ENCODE results near the gene HCFC1R1.

HCFC1R1 gene

GRCh38 chr16:2974319-2975056 lies 49.3 kb downstream of the HCFC1R1 start:
- Histone ChIP-seq H3K9me3 (ENCODE audit: insufficient read depth, low read depth, low read length) (no peaks in the 10 kb centered on the region), H3K27ac (ENCODE audit: low read length) (no peak overlapping the region), H3K36me3 (ENCODE audit: insufficient read depth, low read depth, low read length) (peaks cover 65% of the 10 kb centered on the region), H3K4me1 (ENCODE audit: insufficient read depth, low read length) (no peaks in the 10 kb centered on the region), H3K9ac (ENCODE audit: low read depth, low read length) (no peak overlapping the region), H3K27me3 (ENCODE audit: insufficient read depth, low read length) (no peaks in the 10 kb centered on the region; the same call in 1 of the 2 replicates), H3K4me3 (ENCODE audit: low read length) (no peak overlapping the region)

DNA sequence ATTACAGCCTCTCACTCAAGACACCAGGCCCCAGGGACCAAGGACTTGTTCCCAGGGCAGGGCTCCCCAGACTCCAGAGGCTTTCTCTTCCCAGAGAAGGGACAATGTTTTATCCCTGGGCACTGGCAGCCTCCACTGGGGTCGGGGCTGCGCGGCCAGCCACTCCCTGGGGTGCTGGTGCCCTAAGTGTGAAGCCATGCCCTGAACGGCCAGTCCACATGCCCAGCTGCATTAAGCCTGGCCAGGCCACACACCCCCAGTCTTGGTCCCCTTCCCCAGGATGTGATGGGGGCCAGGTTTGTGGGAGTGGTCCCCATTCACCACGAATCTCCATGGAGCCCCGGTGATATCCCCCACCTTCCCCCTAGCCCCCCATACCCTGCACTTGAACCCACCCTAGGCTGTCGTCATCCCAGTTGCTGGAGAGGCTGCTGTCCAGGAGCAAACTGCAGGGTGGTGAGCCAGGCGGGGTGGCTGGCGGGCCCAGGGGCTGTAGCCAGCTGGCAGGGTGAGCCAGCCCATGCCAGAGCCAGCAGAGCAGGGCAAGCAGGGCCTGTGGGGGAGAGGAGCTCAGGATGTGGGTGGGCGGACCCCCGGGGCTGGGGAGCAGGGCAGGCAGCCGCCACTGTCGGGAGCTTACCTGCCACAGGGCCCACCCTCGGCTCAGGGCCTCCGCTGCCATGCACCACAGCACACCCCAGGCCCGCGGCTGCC lies 50.0 kb downstream of the HCFC1R1 start:
- no peak overlapping the region for H3K4me3 ChIP-seq (ENCODE audit: low read length)
- no peaks in the 10 kb centered on the region for H3K4me1 ChIP-seq (ENCODE audit: insufficient read depth, low read length)
- no peak overlapping the region for H3K9ac ChIP-seq (ENCODE audit: low read depth, low read length)
- H3K27ac ChIP-seq (ENCODE audit: low read length), result no peak overlapping the region
- H3K36me3 ChIP-seq (ENCODE audit: insufficient read depth, low read depth, low read length), result peaks cover 65% of the 10 kb centered on the region
- peaks cover 1% of the 10 kb centered on the region for H3K27me3 ChIP-seq (ENCODE audit: insufficient read depth, low read length)
- H3K9me3 ChIP-seq (ENCODE audit: insufficient read depth, low read depth, low read length), result no peaks in the 10 kb centered on the region

DNA sequence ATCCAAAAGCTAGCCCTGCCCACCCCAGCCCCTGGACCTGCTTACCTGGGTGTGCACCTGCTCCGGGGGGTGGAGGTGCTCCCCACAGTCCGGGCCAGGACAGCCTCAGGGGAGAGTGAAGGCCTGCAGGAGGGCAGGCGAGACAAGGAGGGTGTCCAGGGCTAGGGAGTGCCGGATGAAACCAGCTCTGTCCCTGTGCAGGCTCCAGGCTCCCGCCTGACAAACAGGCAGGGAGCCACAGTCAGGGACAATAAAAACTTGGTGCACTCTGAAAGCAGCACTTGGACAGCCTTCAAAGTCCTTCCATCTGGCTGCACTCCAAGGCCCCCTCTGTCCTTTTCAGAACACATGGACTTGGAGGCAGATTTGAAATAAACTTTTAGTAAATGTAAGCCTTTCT lies 50.6 kb downstream of the HCFC1R1 start:
- no peaks in the 10 kb centered on the region for H3K9me3 ChIP-seq (ENCODE audit: insufficient read depth, low read depth, low read length)
- H3K36me3 ChIP-seq (ENCODE audit: insufficient read depth, low read depth, low read length), result peaks cover 63% of the 10 kb centered on the region
- H3K27ac ChIP-seq (ENCODE audit: low read length), result no peak overlapping the region
- no peak overlapping the region for H3K9ac ChIP-seq (ENCODE audit: low read depth, low read length)
- H3K4me3 ChIP-seq (ENCODE audit: low read length), result no peak overlapping the region
- H3K4me1 ChIP-seq (ENCODE audit: insufficient read depth, low read length), result peaks cover 3% of the 10 kb centered on the region; the same call in 1 of the 2 replicates
- peaks cover 8% of the 10 kb centered on the region for H3K27me3 ChIP-seq (ENCODE audit: insufficient read depth, low read length)
